GM18505 (cell line): ENCODE results near the gene CDYL.

ENCODE experiments used
- ATAC-seq: cut with Tn5 transposase; IDR thresholded peaks from one replicate; pipeline ENCODE4 v1.9.1; 2021; ENCODE audit not compliant: unreplicated experiment
- POLR2A ChIP-seq: IDR thresholded peaks from 4 replicates; pipeline ENCODE4 v1.6.1; 2011; ENCODE audit warnings: borderline replicate concordance; ENCODE audit not compliant: insufficient read depth, insufficient read length; ENCODE audit errors: extremely low read depth

CDYL gene

DNA sequence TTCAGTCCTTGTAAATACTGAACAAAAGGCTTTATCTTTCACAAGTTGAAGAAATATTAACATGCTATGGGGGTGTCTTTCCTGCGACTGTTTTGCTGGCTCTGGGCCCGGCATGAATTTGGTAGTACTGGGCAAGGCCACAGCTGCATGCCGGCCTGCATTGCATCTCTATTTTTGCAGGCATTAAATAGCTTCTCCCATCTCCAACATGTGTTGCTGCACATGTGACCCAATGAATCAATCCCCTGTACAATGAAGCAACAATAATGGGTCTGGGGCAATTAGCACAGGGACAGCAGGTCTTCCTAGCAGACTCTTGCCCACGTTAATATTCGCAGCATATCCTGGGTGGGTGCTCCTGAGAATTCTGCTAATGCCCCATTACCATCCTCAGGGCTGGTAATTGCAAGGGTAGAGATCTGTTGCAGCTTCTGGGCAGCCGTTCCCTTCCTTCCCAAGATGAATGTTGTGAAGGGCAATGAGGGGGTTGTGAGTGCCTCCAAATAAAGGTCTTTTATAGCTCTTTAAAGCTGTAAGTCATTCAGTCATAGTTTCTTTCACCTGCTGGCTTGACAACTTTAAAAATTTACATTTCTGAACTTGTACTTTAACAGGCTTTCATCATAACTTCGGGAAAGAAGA is 24.3 kb upstream of the CDYL start:
- no peak for ATAC-seq
- TF ChIP-seq POLR2A = no peak

- TF ChIP-seq POLR2A = no peak
- ATAC-seq = no peak
These were observed 20.0 kb upstream of the CDYL start for GRCh38 chr6:4756247-4756646.

GRCh38 chr6:4759997-4760396 is 16.2 kb upstream of the CDYL start:
- TF ChIP-seq POLR2A = no peak
- ATAC-seq = no peak

DNA sequence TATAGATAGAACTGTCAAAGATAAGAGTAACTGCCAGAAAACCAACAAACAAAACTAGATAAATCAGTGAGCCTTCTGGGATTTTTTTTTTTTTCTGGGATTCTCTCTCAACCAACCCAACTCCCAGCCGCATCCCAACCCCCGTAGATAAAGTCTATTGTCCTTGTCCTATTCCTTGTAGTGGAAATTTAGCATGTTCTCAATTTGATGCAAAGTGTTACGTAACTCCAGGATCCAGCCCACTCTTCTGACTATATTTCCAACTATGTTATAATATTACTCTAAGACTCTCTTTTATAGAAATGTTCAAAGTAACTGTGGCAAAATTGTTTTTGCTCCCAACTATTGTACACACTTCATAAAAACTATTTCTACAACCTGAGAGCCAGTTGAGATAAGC is 15.4 kb upstream of the CDYL start:
- ATAC-seq = no peak
- TF ChIP-seq POLR2A = no peak

DNA sequence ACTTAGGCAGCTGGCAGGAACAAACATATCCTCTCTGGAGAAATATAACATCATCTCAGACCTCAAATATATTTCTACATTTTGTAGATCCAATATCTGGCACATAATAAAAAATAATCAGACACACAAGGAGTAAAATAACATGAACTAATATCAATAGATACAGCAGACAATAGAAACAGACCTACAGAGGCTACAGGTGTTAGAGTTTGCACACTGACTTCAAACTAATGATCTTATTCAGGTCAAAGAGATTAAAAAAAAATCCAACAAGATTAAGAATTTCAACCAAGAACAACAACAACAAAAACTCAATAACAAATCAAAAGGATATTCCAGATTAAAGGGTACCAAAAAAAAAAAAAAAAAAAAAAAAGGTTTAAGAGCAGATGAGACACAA is 13.9 kb upstream of the CDYL start:
- no peak for ATAC-seq
- no peak for TF ChIP-seq POLR2A

- TF ChIP-seq POLR2A = no peak
- ATAC-seq = no peak
These were observed 12.3 kb upstream of the CDYL start for GRCh38 chr6:4763921-4764320.

DNA sequence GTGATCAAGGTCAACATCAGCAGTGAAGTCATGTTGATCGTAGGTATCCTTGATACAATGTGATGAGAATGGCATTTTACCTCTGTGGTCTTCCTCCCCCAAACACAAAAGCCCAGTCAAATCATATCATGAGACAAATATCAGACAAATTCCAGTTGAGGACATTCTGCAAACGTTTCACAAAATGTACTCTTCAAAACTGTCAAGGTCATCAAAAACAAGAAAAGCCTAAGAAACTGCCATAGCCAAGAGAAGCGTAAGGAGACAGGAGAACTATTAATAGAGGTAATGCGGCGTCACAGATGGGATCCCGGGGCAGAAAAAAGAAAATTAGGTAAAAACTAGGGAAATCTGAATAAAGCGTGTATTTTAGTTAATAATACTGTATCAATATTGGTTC is 7.4 kb upstream of the CDYL start:
- TF ChIP-seq POLR2A = no peak
- no peak for ATAC-seq

DNA sequence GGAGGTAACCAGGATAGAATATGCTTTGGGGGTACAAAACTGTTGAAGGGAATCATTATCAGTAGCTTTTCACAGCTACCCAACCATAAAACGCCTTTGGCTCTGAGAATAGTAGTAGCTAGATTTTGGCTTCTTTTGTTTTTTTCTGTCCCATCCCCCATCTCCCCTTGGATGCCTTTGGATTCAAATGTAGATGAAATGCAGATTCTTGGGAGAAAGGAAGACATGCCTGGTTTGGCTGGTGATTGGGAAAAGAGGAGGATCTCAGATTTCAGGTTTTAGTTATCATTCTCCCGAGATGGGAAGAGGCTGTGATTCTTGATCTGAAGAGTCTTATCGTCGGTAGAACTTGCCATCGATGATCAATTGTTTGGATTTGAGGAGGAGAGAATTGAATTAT is 3.5 kb upstream of the CDYL start:
- no peak for TF ChIP-seq POLR2A
- ATAC-seq = no peak

GRCh38 chr6:4773181-4773580 is 3.0 kb upstream of the CDYL start:
- no peak for ATAC-seq
- no peak for TF ChIP-seq POLR2A

GRCh38 chr6:4774296-4774695 is 1.9 kb upstream of the CDYL start:
- ATAC-seq = no peak
- no peak for TF ChIP-seq POLR2A

- no peak for TF ChIP-seq POLR2A
- ATAC-seq = no peak
These were observed 1.3 kb upstream of the CDYL start for GRCh38 chr6:4774715-4775493.

DNA sequence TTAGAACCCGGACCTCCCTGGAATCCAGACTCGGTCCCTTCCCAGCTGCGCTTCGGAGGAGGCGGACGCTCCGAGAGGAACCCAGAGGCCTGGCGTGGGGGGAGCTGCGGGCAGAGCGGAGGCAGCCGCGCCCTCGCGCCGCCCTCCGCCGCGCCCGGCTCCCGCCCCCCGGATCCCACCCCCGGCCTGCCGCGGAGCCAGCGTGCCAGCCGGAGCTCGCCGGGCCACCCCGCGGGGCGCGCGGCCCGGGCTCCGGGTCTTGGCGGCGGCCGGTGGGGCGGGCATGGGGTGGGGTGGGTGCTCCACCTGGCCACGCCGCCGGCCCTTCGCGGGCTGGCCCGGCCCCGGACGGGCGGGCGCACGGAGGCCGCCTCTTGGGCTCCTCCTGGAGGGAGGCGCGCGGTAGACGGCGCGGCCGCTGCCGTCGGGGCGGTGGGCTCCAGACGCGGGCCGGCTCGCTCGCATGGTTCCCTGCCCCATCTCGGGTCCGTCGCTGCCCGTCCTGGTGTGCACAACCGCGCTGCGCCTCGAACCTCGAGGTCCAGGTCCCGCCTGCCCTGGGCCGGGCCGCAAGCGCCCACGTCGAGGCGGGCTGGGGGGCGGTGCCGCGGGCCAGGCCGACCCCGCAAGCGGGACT is 592 bp upstream of the CDYL start:
- ATAC-seq = peak; percentile 49
- no peak for TF ChIP-seq POLR2A

GRCh38 chr6:4776493-4777393 is 539 bp downstream of the CDYL start:
- peak; percentile 28 for TF ChIP-seq POLR2A
- peak; percentile 19 for ATAC-seq
